Measurements from ENCODE around the gene LAMP2. TPM values are rescaled to one million over a fixed set of nuclear protein-coding genes. Genes with fewer than 3 reads are reported as not detected.
A peak's percentile ranks its signal among the peaks of the same experiment; 100 is the strongest.
"Not testable (repeated sequence)": the region's sequence is repeated elsewhere in the genome, so short reads cannot be mapped to it uniquely, and the experiment has no call there.

Gene LAMP2
- total and polyA plus RNA-seq, 11 donors: 15.5 to 111 (median 61.3) TPM

- ATAC-seq (no peak), DNase-seq (no peak)
- Histone ChIP-seq H3K27me3 (peaks cover 0 to 10% (median 0%) of the 10 kb centered on the region in 9 donors), H3K9me3 (no peaks in the 10 kb centered on the region), H3K4me3 (no peak overlapping the region), H3K4me1 (no peaks in the 10 kb centered on the region), H3K27ac (no peak overlapping the region), H3K36me3 (no peaks in the 10 kb centered on the region)
- TF ChIP-seq POLR2A (IDR thresholded peaks at IDR 0.05) (no peak), CTCF (IDR thresholded peaks at IDR 0.05) (no peak)
- 64 to 81% (median 70%) methylated on average over 2 of the region's 2 CpGs for WGBS, 4 donors
- intact Hi-C loops (cut with DNase I): loop anchor here in 3 of 10 donors (10.0 kb wide), 3 partner anchors 112 to 232 kb away; partner anchors contain the start of genes ATP1B4 (in 1 of the 3) and TMEM255A (in 1 of the 3)
Measured at GRCh38 chrX:120476714-120477113, 7.6 kb upstream of the LAMP2 start.

DNA sequence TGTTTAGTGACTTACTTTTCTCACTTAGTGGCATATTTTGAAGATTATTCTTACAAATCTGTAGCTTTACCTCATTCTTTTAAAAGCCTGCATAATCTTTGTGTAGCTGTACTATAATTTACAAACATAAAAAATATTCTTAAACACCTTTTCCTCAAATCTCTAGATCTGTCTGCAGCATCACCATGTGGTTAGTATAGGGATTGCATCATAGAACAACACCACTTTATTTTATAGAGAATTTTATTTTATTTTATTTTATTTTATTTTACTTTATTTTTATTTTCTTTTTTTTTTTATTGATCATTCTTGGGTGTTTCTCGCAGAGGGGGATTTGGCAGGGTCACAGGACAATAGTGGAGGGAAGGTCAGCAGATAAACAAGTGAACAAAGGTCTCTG, 6.4 kb upstream of the LAMP2 start:
- not testable (repeated sequence) for H3K4me3 ChIP-seq, H3K36me3 ChIP-seq, H3K4me1 ChIP-seq, ATAC-seq, DNase-seq, H3K27ac ChIP-seq, H3K9me3 ChIP-seq
- TF ChIP-seq CTCF (IDR thresholded peaks at IDR 0.05): peak; percentile 40 to 64 (median 58)
- intact Hi-C loops (cut with DNase I): loop anchor here in 3 of 10 donors (10.0 kb wide), 3 partner anchors 111 to 231 kb away; partner anchors contain the start of genes ATP1B4 (in 1 of the 3) and TMEM255A (in 1 of the 3)
- WGBS, 4 donors: 0 to 41% (median 12%) methylated on average over 1 of the region's 1 CpG
- peaks cover 0 to 10% (median 0%) of the 10 kb centered on the region in 9 donors for H3K27me3 ChIP-seq

DNA sequence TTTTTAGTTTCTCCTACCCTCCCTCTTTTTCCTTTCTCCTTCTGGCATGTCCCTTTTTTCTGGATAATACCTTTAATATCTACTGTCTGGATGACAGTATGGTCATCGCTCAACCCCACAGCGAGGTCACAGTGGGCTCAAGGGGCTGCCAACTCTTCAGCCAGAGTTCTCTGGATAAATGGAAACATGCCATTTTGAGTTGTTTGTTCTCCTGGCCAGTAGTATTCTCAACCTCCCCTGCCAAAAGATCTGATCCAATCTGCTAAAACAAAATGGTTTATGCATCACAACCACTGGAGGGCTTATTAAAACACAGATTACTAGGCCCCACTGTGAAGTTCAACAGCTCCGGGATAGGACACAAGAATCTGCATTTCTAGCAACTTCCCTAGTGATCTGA, 5.0 kb upstream of the LAMP2 start:
- H3K36me3 ChIP-seq: no peaks in the 10 kb centered on the region
- no peak overlapping the region for H3K27ac ChIP-seq
- TF ChIP-seq POLR2A (IDR thresholded peaks at IDR 0.05) (no peak), CTCF (IDR thresholded peaks at IDR 0.05) (no peak)
- no peaks in the 10 kb centered on the region for H3K9me3 ChIP-seq
- WGBS, 4 donors: 81 to 89% (median 82%) methylated on average over 3 of the region's 3 CpGs
- no peaks in the 10 kb centered on the region for H3K4me1 ChIP-seq
- H3K27me3 ChIP-seq: peaks cover 0 to 6% (median 0%) of the 10 kb centered on the region in 9 donors
- no peak overlapping the region for H3K4me3 ChIP-seq
- DNase-seq (no peak), ATAC-seq (no peak)
- intact Hi-C loops (cut with DNase I): loop anchor here in 4 of 10 donors (5.0 to 10.0 kb wide), 4 partner anchors 109 to 229 kb away; partner anchors contain the start of genes ATP1B4 (in 1 of the 4), TMEM255A (in 1 of the 4) and ZBTB33 (in 1 of the 4)

GRCh38 chrX:120469657-120470056, 561 bp upstream of the LAMP2 start:
- not testable (repeated sequence) for H3K27me3 ChIP-seq, DNase-seq, H3K36me3 ChIP-seq, ATAC-seq, H3K9me3 ChIP-seq
- WGBS, 4 donors: 59 to 65% (median 62%) methylated on average over 5 of the region's 5 CpGs
- intact Hi-C loops (cut with DNase I): loop anchor here in 5 of 10 donors (5.0 to 10.0 kb wide), 5 partner anchors 105 to 225 kb away; partner anchors contain the start of genes ZBTB33 (in 2 of the 5), ATP1B4 (in 1 of the 5) and TMEM255A (in 1 of the 5)
- Histone ChIP-seq H3K4me3 (peak overlapping the region in 10 of 12 donors; percentile 54 to 96 (median 70)), H3K27ac (peak overlapping the region in 3 of 12 donors; percentile 70 to 92 (median 88)), H3K4me1 (peaks cover 0 to 29% (median 7%) of the 10 kb centered on the region in 12 donors)

Data from heart left ventricle (tissue), 16 donors.